Endothelial cell of umbilical vein (primary cell): ENCODE measurements around the gene TMEM209.
"Not testable (repeated sequence)": the region's sequence is repeated elsewhere in the genome, so short reads cannot be mapped to it uniquely, and the experiment has no call there.

ENCODE experiments used
- EZH2 ChIP-seq: IDR thresholded peaks from 2 replicates; pipeline ENCODE4 v1.6.1; 2012; ENCODE audit warnings: borderline replicate concordance, low read depth, mild to moderate bottlenecking, moderate library complexity, low read length, inconsistent platforms; ENCODE audit not compliant: severe bottlenecking
- JUN ChIP-seq: IDR thresholded peaks from 2 replicates; pipeline ENCODE4 v1.6.1; 2011; ENCODE audit warnings: borderline replicate concordance, low read depth; ENCODE audit not compliant: insufficient read length, insufficient read depth
- POLR2A ChIP-seq: IDR thresholded peaks from 2 replicates; pipeline ENCODE4 v1.6.1; 2012; ENCODE audit warnings: low read depth, mild to moderate bottlenecking, control low read depth, low read length
- POLR2AphosphoS5 ChIP-seq: IDR thresholded peaks from 2 replicates; pipeline ENCODE4 v1.6.1; 2012; ENCODE audit warnings: low read depth, mild to moderate bottlenecking, control low read depth, low read length, moderate library complexity; ENCODE audit not compliant: insufficient read depth
- TF ChIP-seq, protein P1 (sequence below), 2 donors: IDR thresholded peaks; 1 replicate in 1 of 2; 2 replicates in 1 of 2; pipeline ENCODE4 v1.5.1; 2011; ENCODE audit warnings: low read length in 2 of 2, mild to moderate bottlenecking in 2 of 2, moderate library complexity in 2 of 2, control low read depth in 1 of 2, inconsistent platforms in 1 of 2, low read depth in 1 of 2; ENCODE audit not compliant: insufficient read depth in 1 of 2; ENCODE audit errors: extremely low read depth in 1 of 2
- TF ChIP-seq, protein P2 (sequence below): IDR thresholded peaks from 2 replicates; pipeline ENCODE4 v1.6.1; 2011; ENCODE audit not compliant: insufficient read depth, insufficient read length

DNA sequence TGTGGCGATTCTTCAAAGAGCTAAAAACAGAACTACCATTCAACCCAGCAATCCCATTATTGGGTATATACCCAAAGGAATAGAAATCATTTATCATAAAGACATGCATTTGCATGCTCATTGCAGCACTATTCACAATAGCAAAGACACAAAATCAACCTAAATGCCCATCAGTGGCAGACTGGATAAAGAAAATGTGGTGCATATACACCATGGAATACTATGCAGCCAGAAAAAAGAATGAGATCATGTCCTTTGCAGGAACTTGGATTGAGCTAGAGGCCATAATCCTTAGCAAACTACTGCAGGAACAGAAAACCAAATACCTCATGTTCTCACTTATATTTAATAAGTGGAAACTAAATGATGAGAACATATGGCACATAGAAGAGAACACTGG, 41.3 kb upstream of the TMEM209 start:
- TF ChIP-seq, protein P1, sequence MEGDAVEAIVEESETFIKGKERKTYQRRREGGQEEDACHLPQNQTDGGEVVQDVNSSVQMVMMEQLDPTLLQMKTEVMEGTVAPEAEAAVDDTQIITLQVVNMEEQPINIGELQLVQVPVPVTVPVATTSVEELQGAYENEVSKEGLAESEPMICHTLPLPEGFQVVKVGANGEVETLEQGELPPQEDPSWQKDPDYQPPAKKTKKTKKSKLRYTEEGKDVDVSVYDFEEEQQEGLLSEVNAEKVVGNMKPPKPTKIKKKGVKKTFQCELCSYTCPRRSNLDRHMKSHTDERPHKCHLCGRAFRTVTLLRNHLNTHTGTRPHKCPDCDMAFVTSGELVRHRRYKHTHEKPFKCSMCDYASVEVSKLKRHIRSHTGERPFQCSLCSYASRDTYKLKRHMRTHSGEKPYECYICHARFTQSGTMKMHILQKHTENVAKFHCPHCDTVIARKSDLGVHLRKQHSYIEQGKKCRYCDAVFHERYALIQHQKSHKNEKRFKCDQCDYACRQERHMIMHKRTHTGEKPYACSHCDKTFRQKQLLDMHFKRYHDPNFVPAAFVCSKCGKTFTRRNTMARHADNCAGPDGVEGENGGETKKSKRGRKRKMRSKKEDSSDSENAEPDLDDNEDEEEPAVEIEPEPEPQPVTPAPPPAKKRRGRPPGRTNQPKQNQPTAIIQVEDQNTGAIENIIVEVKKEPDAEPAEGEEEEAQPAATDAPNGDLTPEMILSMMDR (IDR thresholded peaks at IDR 0.05; ENCODE audit: extremely low read depth in 1 of 2, insufficient read depth in 1 of 2, low read depth in 1 of 2, low read length in 2 of 2), result not testable (repeated sequence)
- TF ChIP-seq, protein P2, sequence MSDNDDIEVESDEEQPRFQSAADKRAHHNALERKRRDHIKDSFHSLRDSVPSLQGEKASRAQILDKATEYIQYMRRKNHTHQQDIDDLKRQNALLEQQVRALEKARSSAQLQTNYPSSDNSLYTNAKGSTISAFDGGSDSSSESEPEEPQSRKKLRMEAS, result not testable (repeated sequence)
- not testable (repeated sequence) for TF ChIP-seq POLR2A, POLR2AphosphoS5, EZH2, JUN
